Measurements from ENCODE around the gene NFATC2. TPM values are rescaled to one million over a fixed set of nuclear protein-coding genes. Genes with fewer than 3 reads are reported as not detected.
"Not testable (repeated sequence)": the region's sequence is repeated elsewhere in the genome, so short reads cannot be mapped to it uniquely, and the experiment has no call there.

Gene NFATC2
- total RNA-seq, 5 donors from 2014 or later (not counting 1 experiment from before 2014, with no cell fraction given) = 49.0 to 75.9 (median 67.0) TPM

DNA sequence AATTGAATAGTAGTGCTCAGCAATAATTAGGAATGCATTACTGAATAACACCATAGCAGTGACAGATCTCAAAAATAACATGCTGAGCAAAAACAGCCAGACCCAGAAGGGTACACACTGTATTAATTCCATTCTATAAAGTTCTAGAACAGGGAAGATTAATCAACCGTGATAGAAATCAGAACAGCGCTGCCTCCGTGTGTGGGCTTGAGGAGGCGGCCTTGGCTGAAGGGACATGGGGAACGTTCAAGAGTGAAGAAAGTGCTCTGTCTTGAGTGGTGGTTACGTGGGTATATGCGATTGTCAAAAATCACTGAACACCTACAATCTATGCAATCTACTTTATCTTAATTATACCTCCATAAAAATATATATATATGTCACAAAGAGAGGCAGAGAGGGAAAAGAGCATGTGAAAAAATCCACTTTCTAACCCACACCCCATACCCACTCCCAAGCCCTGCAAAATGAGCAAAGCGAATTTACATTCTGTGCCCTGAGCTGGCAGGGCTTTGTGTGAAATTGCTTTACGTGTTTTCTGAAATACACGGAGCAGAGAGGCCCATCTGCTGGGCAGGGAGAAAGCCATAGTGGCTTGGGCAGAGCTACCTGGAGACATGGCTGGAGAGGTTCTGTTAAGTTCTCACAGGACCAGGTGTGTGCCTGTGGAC lies 74.4 kb downstream of the NFATC2 start:
- peaks cover 7 to 78% of the 10 kb centered on the region in 2 donors for H3K36me3 ChIP-seq (ENCODE audit: control insufficient read depth in 2 of 2, extremely low read depth in 1 of 2, insufficient read depth in 1 of 2, low read length in 1 of 2)
- H3K9me3 ChIP-seq = no peaks in the 10 kb centered on the region
- H3K27me3 ChIP-seq (replicated peaks in 1 of 2; ENCODE audit: control insufficient read depth in 2 of 2, extremely low read depth in 1 of 2, insufficient read depth in 2 of 2, low read length in 1 of 2) = no peaks in the 10 kb centered on the region
- Mint-ChIP-seq H3K4me1 (peaks cover 27 to 64% (median 41%) of the 10 kb centered on the region in 3 donors), H3K27me3 (no peaks in the 10 kb centered on the region), H3K9me3 (no peaks in the 10 kb centered on the region), H3K4me3 (no peak overlapping the region), H3K27ac (peak overlapping the region in 1 of 2 donors; percentile 13), H3K36me3 (peaks cover 56% of the 10 kb centered on the region)
- no peak for ATAC-seq (replicated peaks in 1 of 4)
- ChIA-PET CTCF (no interaction called here), POLR2A (no interaction called here)
- no peak for DNase-seq
- 100% methylated on average over 3 of the region's 10 CpGs for WGBS (ENCODE audit: insufficient coverage)
- H3K4me1 ChIP-seq (ENCODE audit: control insufficient read depth in 1 of 2, extremely low read depth in 1 of 2, insufficient read depth in 2 of 2, low read length in 2 of 2) = peaks cover 11 to 30% of the 10 kb centered on the region in 2 experiments
- no peak overlapping the region for H3K27ac ChIP-seq (ENCODE audit: low read length)
- no peak overlapping the region for H3K4me3 ChIP-seq (ENCODE audit: control insufficient read depth in 1 of 2, extremely low read depth in 1 of 2, low read length in 1 of 2)

DNA sequence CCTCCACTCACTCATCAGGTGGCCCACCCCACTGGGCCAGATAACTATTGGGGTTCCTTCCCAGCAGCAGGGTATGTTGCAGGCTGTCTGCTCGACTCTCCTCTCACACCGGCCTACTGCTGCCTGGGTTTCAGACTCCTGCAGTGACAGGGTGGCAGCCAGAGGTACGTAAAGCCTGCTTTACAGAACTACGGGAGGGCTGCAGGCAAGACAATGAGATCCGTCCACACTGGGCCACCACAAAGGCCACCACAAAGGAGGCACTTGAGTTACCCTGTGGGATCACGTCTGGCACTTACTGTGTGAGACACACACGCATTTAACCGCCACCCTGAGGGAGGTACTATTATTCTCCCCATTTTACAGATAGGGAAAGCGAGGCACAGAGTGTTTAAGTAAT lies 78.5 kb downstream of the NFATC2 start:
- ATAC-seq (replicated peaks in 1 of 4) = no peak
- Histone ChIP-seq H3K27me3 (replicated peaks in 1 of 2; ENCODE audit: control insufficient read depth in 2 of 2, extremely low read depth in 1 of 2, insufficient read depth in 2 of 2, low read length in 1 of 2) (no peaks in the 10 kb centered on the region), H3K4me1 (ENCODE audit: control insufficient read depth in 1 of 2, extremely low read depth in 1 of 2, insufficient read depth in 2 of 2, low read length in 2 of 2) (peaks cover 0 to 14% of the 10 kb centered on the region in 2 experiments), H3K27ac (ENCODE audit: low read length) (no peak overlapping the region), H3K4me3 (ENCODE audit: control insufficient read depth in 1 of 2, extremely low read depth in 1 of 2, low read length in 1 of 2) (no peak overlapping the region), H3K36me3 (ENCODE audit: control insufficient read depth in 2 of 2, extremely low read depth in 1 of 2, insufficient read depth in 1 of 2, low read length in 1 of 2) (peaks cover 12 to 79% of the 10 kb centered on the region in 2 donors), H3K9me3 (no peaks in the 10 kb centered on the region)
- H3K27me3 Mint-ChIP-seq = no peaks in the 10 kb centered on the region
- POLR2A ChIA-PET = no interaction called here
- WGBS (ENCODE audit: insufficient coverage) = 69% methylated on average over 2 of the region's 9 CpGs
- no peaks in the 10 kb centered on the region for H3K9me3 Mint-ChIP-seq
- H3K4me1 Mint-ChIP-seq = peaks cover 2 to 36% (median 11%) of the 10 kb centered on the region in 3 donors
- peaks cover 45% of the 10 kb centered on the region for H3K36me3 Mint-ChIP-seq
- no peak overlapping the region for H3K4me3 Mint-ChIP-seq
- peak overlapping the region; percentile 78 to 81 for H3K27ac Mint-ChIP-seq
- CTCF ChIA-PET = no interaction called here
- peak in 1 of 35 experiments; percentile 36 for DNase-seq

DNA sequence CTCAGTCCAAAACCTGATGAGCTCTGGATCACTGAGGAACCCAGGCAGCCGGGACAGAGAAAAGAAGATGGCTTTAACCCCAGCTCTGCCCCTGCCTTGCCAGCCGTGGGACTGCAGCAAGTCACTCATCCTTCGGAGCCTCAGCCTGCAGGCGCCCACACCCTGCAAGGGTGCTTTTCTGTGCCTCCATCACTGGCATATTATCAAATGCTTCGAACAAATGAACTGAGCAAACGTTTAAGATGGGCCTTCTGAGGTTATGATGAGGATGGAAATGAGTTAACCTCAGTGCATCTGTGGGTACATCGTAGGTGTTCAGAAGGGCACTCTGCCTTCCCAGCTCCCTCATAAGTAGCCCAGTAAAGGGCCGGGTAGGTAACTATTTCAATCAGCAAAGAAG lies 79.0 kb downstream of the NFATC2 start:
- H3K4me1 Mint-ChIP-seq = peaks cover 4 to 37% (median 11%) of the 10 kb centered on the region in 3 donors
- no peak overlapping the region for H3K4me3 Mint-ChIP-seq
- no peak overlapping the region for H3K4me3 ChIP-seq (ENCODE audit: control insufficient read depth in 1 of 2, extremely low read depth in 1 of 2, low read length in 1 of 2)
- ATAC-seq (replicated peaks in 1 of 4) (no peak), DNase-seq (no peak)
- H3K27me3 ChIP-seq (replicated peaks in 1 of 2; ENCODE audit: control insufficient read depth in 2 of 2, extremely low read depth in 1 of 2, insufficient read depth in 2 of 2, low read length in 1 of 2) = no peaks in the 10 kb centered on the region
- H3K27ac ChIP-seq (ENCODE audit: low read length) = no peak overlapping the region
- no peaks in the 10 kb centered on the region for H3K27me3 Mint-ChIP-seq
- H3K4me1 ChIP-seq (ENCODE audit: control insufficient read depth in 1 of 2, extremely low read depth in 1 of 2, insufficient read depth in 2 of 2, low read length in 2 of 2) = peaks cover 0 to 14% of the 10 kb centered on the region in 2 experiments
- H3K27ac Mint-ChIP-seq = peak overlapping the region; percentile 78 to 81
- ChIA-PET POLR2A (no interaction called here), CTCF (interaction anchor here in 1 of 2 donors (0.5 kb wide), 1 partner anchor 591 kb away, joined by 3 read pairs; no protein-coding TSS in a partner anchor)
- H3K9me3 Mint-ChIP-seq = no peaks in the 10 kb centered on the region
- no peaks in the 10 kb centered on the region for H3K9me3 ChIP-seq
- WGBS (ENCODE audit: insufficient coverage) = 79% methylated on average over 2 of the region's 8 CpGs
- H3K36me3 ChIP-seq (ENCODE audit: control insufficient read depth in 2 of 2, extremely low read depth in 1 of 2, insufficient read depth in 1 of 2, low read length in 1 of 2) = peaks cover 12 to 79% of the 10 kb centered on the region in 2 donors
- peaks cover 45% of the 10 kb centered on the region for H3K36me3 Mint-ChIP-seq

DNA sequence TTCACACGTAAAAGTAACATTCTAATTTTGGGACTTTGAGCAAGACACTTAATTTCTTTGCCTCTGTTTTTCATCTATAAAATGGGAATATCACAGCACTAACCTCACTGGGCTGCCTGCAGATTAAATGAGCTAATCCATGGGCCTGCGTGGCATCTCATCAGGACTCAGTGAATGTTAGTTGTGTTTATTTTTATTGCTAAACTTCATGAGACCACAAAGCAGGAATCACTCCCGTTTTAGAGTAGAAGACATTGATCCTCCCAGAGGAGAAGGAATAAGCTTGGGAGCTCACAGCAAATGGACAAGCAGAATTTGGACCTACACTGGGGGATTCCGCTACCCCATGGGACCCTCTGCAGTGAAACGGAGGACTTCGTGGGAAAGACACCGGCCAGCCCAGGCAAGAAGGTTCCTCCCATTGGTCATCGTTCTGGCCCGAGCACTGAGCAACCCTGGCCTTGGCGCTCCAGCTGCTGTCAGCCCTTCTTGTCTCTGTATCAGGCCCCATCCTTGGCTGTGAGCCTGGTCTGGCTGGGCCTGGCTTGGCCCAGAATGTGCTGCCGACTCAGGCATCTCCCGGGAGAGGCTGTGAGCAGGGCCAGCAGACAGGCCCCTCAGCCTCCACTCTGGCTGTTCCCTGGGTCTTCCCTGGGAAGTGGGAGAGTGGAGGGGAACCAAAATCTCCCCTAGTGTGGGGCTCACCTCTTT lies 79.8 kb downstream of the NFATC2 start:
- no peak overlapping the region for H3K27ac Mint-ChIP-seq
- H3K4me1 Mint-ChIP-seq = peaks cover 4 to 38% (median 11%) of the 10 kb centered on the region in 3 donors

DNA sequence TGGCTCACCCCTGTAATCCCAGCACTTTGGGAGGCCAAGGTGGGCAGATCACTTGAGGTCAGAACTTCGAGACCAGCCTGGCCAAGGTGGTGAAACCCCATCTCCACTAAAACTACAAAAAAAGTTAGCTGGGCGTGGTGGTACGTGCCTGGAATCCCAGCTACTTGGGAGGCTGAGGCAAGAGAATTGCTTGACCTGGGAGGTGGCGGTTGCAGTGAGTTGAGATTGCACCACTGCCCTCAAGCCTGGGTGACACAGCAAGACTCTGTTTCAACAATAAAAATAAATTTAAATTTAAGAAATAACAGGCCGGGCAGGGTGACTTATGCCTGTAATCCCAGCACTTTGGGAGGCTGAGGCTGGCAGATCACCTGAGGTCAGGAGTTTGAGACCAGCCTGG lies 80.7 kb downstream of the NFATC2 start:
- H3K9me3 ChIP-seq; H3K27ac ChIP-seq (ENCODE audit: low read length); H3K9me3 Mint-ChIP-seq; ATAC-seq (replicated peaks in 1 of 4); H3K27ac Mint-ChIP-seq; POLR2A ChIA-PET; H3K27me3 Mint-ChIP-seq; CTCF ChIA-PET; H3K4me3 ChIP-seq (ENCODE audit: control insufficient read depth in 1 of 2, extremely low read depth in 1 of 2, low read length in 1 of 2); H3K4me3 Mint-ChIP-seq; DNase-seq; H3K27me3 ChIP-seq (replicated peaks in 1 of 2; ENCODE audit: control insufficient read depth in 2 of 2, extremely low read depth in 1 of 2, insufficient read depth in 2 of 2, low read length in 1 of 2): not testable (repeated sequence)
- Mint-ChIP-seq H3K36me3 (peaks cover 44% of the 10 kb centered on the region), H3K4me1 (peaks cover 8 to 43% (median 16%) of the 10 kb centered on the region in 3 donors)
- WGBS (ENCODE audit: insufficient coverage) = 100% methylated on average over 3 of the region's 5 CpGs
- H3K4me1 ChIP-seq (ENCODE audit: control insufficient read depth in 1 of 2, extremely low read depth in 1 of 2, insufficient read depth in 2 of 2, low read length in 2 of 2) = peaks cover 0 to 27% of the 10 kb centered on the region in 2 experiments
- H3K36me3 ChIP-seq (ENCODE audit: control insufficient read depth in 2 of 2, extremely low read depth in 1 of 2, insufficient read depth in 1 of 2, low read length in 1 of 2) = peaks cover 12 to 68% of the 10 kb centered on the region in 2 donors

More for the DNA sequence above, 79.8 kb downstream of the NFATC2 start:
- Mint-ChIP-seq H3K27me3 (no peaks in the 10 kb centered on the region), H3K36me3 (peaks cover 42% of the 10 kb centered on the region), H3K9me3 (no peaks in the 10 kb centered on the region), H3K4me3 (no peak overlapping the region)
- Histone ChIP-seq H3K4me3 (ENCODE audit: control insufficient read depth in 1 of 2, extremely low read depth in 1 of 2, low read length in 1 of 2) (no peak overlapping the region), H3K4me1 (ENCODE audit: control insufficient read depth in 1 of 2, extremely low read depth in 1 of 2, insufficient read depth in 2 of 2, low read length in 2 of 2) (peaks cover 0 to 19% of the 10 kb centered on the region in 2 experiments), H3K36me3 (ENCODE audit: control insufficient read depth in 2 of 2, extremely low read depth in 1 of 2, insufficient read depth in 1 of 2, low read length in 1 of 2) (peaks cover 12 to 72% of the 10 kb centered on the region in 2 donors), H3K9me3 (no peaks in the 10 kb centered on the region), H3K27ac (ENCODE audit: low read length) (no peak overlapping the region), H3K27me3 (replicated peaks in 1 of 2; ENCODE audit: control insufficient read depth in 2 of 2, extremely low read depth in 1 of 2, insufficient read depth in 2 of 2, low read length in 1 of 2) (no peaks in the 10 kb centered on the region)
- 100% methylated on average over 8 of the region's 12 CpGs for whole genome bisulfite sequencing (ENCODE audit: insufficient coverage)
- DNase-seq (no peak), ATAC-seq (replicated peaks in 1 of 4) (no peak)
- CTCF ChIA-PET = no interaction called here
- POLR2A ChIA-PET = interaction anchor here in 1 of 2 donors (0.5 to 0.6 kb wide), 3 partner anchors 75 to 130 kb away, joined by 3 to 12 read pairs (median 3); no protein-coding TSS in a partner anchor

DNA sequence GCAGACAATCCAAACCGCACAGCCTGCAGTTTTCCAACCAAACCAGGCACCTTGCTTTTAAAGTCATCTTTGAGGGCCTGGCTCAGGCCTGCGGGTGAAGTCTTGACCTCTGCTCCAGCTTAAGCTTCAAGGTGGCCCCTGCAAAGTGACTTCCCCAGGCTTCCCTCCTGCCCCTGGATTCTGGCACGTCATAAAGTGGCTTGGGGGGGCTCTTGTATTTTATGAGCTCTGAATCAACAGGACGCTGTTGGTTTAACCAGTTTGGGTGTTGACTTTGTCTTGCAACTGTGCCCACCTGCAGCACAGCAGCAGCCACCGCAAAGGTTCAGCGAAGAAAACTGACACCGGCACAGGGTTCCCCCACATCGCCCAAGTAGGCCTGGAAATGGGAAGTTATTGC lies 81.2 kb downstream of the NFATC2 start:
- H3K9me3 ChIP-seq = no peaks in the 10 kb centered on the region
- peaks cover 10 to 45% (median 19%) of the 10 kb centered on the region in 3 donors for H3K4me1 Mint-ChIP-seq
- no peak overlapping the region for H3K4me3 Mint-ChIP-seq
- peaks cover 12 to 65% of the 10 kb centered on the region in 2 donors for H3K36me3 ChIP-seq (ENCODE audit: control insufficient read depth in 2 of 2, extremely low read depth in 1 of 2, insufficient read depth in 1 of 2, low read length in 1 of 2)
- no peaks in the 10 kb centered on the region for H3K27me3 ChIP-seq (replicated peaks in 1 of 2; ENCODE audit: control insufficient read depth in 2 of 2, extremely low read depth in 1 of 2, insufficient read depth in 2 of 2, low read length in 1 of 2)
- no peaks in the 10 kb centered on the region for H3K9me3 Mint-ChIP-seq
- peaks cover 42% of the 10 kb centered on the region for H3K36me3 Mint-ChIP-seq
- H3K27me3 Mint-ChIP-seq = no peaks in the 10 kb centered on the region
- ChIA-PET POLR2A (no interaction called here), CTCF (no interaction called here)
- no peak for DNase-seq
- 100% methylated on average over 7 of the region's 8 CpGs for WGBS (ENCODE audit: insufficient coverage)
- peaks cover 0 to 33% of the 10 kb centered on the region in 2 experiments for H3K4me1 ChIP-seq (ENCODE audit: control insufficient read depth in 1 of 2, extremely low read depth in 1 of 2, insufficient read depth in 2 of 2, low read length in 2 of 2)
- no peak overlapping the region for H3K27ac ChIP-seq (ENCODE audit: low read length)
- no peak for ATAC-seq (replicated peaks in 1 of 4)
- peak overlapping the region in 1 of 2 donors; percentile 46 for H3K27ac Mint-ChIP-seq
- H3K4me3 ChIP-seq (ENCODE audit: control insufficient read depth in 1 of 2, extremely low read depth in 1 of 2, low read length in 1 of 2) = no peak overlapping the region
